SK-N-MC (cell line): ENCODE measurements around the gene CLASP1.
A peak's percentile ranks its signal among the peaks of the same experiment; 100 is the strongest.

Experiments used
- DNase-seq: peaks from one replicate; pipeline ENCODE4 v3.0.0-alpha.2; 2011; ENCODE audit warnings: low read depth, low spot score
- H3K27ac ChIP-seq: fragments of 200-600 bp; sonication (generic); 2 replicates; pipeline ENCODE4 v1.5.1; 2016; ENCODE audit warnings: mixed run types
- H3K36me3 ChIP-seq: fragments of 200-600 bp; sonication (generic); 2 replicates; pipeline ENCODE4 v1.6.1; 2017; ENCODE audit warnings: antibody characterized with exemption, low read length, mixed read lengths; ENCODE audit not compliant: insufficient read depth
- H3K4me3 ChIP-seq: fragments of 200-600 bp; sonication (generic); 2 replicates; pipeline ENCODE4 v1.5.1; 2016
- H3K9ac ChIP-seq: fragments of 200-600 bp; sonication (generic); 2 replicates; pipeline ENCODE4 v1.8.0; 2017; ENCODE audit warnings: mixed run types, mixed read lengths; ENCODE audit not compliant: insufficient read length
- H3K9me3 ChIP-seq: fragments of 200-600 bp; sonication (generic); 2 replicates; pipeline ENCODE4 v1.6.1; 2017; ENCODE audit warnings: low read depth, mild to moderate bottlenecking, antibody characterized with exemption, low read length, moderate library complexity, mixed read lengths
- EZH2 ChIP-seq: fragments of 200-600 bp; sonication (generic); IDR thresholded peaks from one replicate; pipeline ENCODE4 v1.6.1; 2017; ENCODE audit warnings: antibody characterized with exemption
- FOXP2 ChIP-seq: optimal IDR thresholded peaks from 2 replicates; pipeline ENCODE3; 2011; ENCODE audit warnings: mild to moderate bottlenecking, moderate library complexity; ENCODE audit not compliant: insufficient read depth; ENCODE audit errors: extremely low read length, control extremely low read depth
- POLR2AphosphoS5 ChIP-seq: IDR thresholded peaks from 2 replicates; pipeline ENCODE4 v1.6.1; 2012; ENCODE audit warnings: mild to moderate bottlenecking, low read depth, low read length, borderline replicate concordance

CLASP1 gene

DNA sequence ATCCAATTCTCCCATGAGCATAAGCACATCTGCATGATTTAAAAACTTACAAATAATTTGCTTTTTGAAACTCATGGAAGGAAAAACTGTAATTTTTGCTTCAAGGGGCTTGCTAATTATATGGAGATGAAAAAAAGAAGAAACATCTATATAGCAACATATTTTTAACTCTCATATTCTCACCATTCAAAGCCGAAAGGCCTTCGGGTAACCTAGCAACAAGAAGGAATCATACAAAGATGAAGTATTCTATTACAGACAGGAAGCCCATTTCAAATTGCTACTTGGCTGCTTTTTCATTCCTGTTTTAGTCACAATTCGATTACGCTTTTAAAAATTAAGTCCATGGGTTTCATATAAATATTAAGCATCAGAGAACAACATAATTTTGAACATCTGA is 157.7 kb downstream of the CLASP1 start:
- H3K36me3 ChIP-seq = no peaks in the 10 kb centered on the region; the same call in 1 of the 2 replicates
- H3K9ac ChIP-seq = no peak overlapping the region
- no peak overlapping the region for H3K27ac ChIP-seq
- no peaks in the 10 kb centered on the region for H3K9me3 ChIP-seq
- no peak for TF ChIP-seq EZH2
- TF ChIP-seq FOXP2 = no peak
- no peak for TF ChIP-seq POLR2AphosphoS5
- H3K4me3 ChIP-seq = no peak overlapping the region
- no peak for DNase-seq

DNA sequence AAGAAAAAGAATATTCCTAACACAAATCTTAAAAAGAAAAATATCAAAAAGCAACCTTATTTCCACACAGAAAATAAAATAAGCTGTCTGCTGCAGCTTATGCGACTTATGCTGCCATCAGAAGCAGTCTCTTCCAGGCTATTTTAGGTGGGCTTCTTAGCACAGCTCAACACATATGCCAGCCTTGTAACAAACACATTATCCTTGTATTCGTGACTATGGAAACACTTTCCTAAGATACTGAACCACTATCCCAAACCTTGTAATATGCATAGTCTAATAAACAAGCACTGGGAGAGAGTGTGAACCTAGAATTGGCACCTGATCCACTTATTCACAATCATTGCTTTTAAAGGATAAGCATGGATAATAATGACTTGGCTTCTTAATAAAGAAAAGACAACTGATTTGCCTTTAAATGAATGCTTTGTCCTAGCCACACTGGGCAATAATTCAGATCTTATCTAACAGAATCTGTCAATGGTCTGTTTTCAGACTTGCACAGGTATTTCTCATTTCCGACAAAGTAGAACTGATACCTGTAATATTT is 158.6 kb downstream of the CLASP1 start:
- Histone ChIP-seq H3K27ac (no peak overlapping the region), H3K36me3 (no peaks in the 10 kb centered on the region), H3K4me3 (no peak overlapping the region), H3K9me3 (no peaks in the 10 kb centered on the region), H3K9ac (no peak overlapping the region)
- no peak for DNase-seq
- TF ChIP-seq POLR2AphosphoS5 (no peak), FOXP2 (no peak)

DNA sequence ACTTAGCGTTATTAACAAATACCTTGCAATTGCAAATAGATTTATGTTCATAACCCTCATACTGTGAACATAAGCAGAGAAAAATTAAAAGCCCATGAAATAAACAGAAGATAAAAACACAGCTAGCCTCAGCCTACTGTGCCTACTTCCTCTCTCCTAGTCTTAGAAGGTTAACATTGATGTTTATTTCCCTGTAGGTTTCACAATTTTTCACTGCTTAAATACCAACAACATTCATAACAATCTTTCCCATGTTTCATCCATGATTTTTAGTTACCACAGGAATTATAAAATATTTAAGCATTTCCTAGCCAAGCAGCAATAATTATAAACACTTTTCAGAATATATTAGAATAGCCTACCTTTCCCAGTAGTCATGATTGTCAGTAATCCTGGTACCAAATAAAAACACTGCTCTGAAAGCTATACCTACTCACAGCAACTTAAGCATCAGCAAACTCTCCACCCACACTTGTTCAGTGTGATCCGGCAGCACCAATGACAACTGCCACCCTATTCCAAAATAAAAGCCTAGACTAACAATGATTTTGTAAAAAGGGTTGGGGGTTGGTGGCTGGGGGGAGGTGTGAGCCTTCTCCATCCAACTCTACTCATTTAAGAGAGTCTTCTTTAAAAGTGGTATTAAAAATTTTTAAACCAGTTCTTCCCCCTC is 159.2 kb downstream of the CLASP1 start:
- peak overlapping the region; percentile 19; the same call in 1 of the 2 replicates for H3K27ac ChIP-seq
- H3K9me3 ChIP-seq = no peaks in the 10 kb centered on the region
- no peak overlapping the region for H3K9ac ChIP-seq
- H3K4me3 ChIP-seq = no peak overlapping the region
- DNase-seq = no peak
- H3K36me3 ChIP-seq = no peaks in the 10 kb centered on the region
- TF ChIP-seq POLR2AphosphoS5 = no peak
- TF ChIP-seq EZH2 = no peak
- no peak for TF ChIP-seq FOXP2

DNA sequence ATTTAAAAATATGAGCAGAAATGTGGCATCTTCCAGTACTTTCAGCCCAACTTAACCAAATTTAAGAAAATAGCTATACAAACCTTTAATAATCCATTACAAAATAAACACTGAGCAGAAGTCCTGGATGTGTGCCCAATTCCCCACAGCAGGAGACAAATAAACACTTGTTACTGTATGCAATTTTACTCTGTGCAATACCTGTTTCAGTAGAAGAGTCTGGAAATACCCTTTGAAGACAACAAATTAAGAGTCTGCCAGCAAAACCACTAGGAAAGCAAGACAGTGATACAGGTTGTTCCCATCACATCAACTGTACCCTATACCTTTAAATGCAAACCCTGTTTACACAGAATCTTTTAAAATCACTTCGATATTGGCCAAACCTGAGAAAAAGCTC is 160.0 kb downstream of the CLASP1 start:
- H3K9me3 ChIP-seq = no peaks in the 10 kb centered on the region
- DNase-seq = peak; percentile 50
- no peak overlapping the region for H3K4me3 ChIP-seq
- TF ChIP-seq EZH2 = no peak
- peak; percentile 78 for TF ChIP-seq FOXP2
- H3K27ac ChIP-seq = peak overlapping the region; percentile 19; the same call in 1 of the 2 replicates
- H3K9ac ChIP-seq = no peak overlapping the region
- no peaks in the 10 kb centered on the region for H3K36me3 ChIP-seq

DNA sequence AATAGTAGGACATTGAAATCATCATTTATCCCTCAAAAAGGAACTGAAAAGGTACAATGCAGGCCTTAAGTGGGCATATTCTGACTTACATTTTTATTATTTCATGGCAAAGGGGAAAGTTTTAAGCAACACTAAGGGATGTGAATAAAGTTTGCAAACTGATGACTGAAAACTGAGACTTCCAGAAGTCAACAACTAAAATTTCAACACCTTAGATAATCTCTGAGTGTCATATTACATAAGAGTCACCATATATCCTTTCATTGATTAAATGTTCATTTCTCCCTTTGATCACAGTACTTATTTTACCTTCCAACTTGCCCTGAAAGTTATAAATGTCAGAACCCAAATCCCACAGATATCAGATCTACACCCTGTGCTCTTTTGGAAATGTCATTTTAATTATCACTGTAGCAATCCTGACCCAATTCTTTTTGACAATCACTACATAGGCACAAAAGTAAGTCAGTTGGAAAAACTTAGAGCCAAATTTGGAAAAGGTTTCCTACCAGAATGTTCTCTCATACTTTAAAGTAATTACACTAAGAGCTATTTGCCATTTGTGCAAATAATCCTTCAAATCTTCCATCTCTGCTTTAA is 163.0 kb downstream of the CLASP1 start:
- no peaks in the 10 kb centered on the region for H3K36me3 ChIP-seq
- no peak overlapping the region for H3K27ac ChIP-seq
- no peaks in the 10 kb centered on the region for H3K9me3 ChIP-seq
- no peak overlapping the region for H3K4me3 ChIP-seq
- no peak overlapping the region for H3K9ac ChIP-seq
- DNase-seq = no peak
- no peak for TF ChIP-seq FOXP2
- no peak for TF ChIP-seq POLR2AphosphoS5
- TF ChIP-seq EZH2 = no peak

DNA sequence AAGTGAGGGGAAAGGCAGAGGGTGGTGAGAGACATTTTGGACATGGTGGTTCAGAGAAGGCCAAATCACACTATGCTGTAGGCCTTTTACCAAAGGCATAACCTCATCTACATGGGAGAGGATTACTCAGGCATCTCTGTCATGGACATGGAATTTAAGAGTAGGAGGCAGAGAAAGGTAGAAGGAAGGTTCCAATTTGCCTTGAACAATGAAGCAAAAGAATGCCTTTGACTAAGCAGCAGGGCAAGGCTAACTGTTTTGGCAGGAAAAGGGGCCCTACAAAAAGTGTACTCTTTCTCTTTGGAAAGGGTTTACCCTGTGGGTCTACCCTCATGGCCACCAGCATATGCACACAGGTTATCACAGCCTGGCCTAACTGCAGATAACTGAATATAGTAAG is 164.2 kb downstream of the CLASP1 start:
- DNase-seq = no peak
- Histone ChIP-seq H3K9ac (no peak overlapping the region), H3K36me3 (no peaks in the 10 kb centered on the region), H3K9me3 (no peaks in the 10 kb centered on the region), H3K4me3 (no peak overlapping the region), H3K27ac (no peak overlapping the region)
- TF ChIP-seq FOXP2 (no peak), POLR2AphosphoS5 (no peak), EZH2 (no peak)

DNA sequence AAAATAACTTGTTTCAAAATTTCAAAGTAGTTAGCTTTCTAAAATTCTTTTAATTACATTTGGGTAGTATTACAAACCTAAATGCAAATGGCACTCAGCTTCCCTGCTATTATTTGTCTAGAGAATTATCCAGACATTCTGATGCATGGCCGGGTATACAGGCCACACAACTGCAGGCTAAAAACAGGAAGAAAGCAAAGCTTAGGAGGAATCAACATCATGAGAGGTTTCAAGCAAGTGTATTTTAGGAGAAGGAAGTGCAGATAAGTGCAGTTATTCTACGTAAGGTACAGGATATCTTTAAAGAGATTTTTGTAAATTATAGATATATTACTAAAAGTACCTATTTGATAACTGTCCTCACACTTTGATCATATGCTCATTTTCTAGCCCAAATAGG is 165.4 kb downstream of the CLASP1 start:
- no peak overlapping the region for H3K9ac ChIP-seq
- no peak overlapping the region for H3K27ac ChIP-seq
- no peak for DNase-seq
- H3K9me3 ChIP-seq = no peaks in the 10 kb centered on the region
- TF ChIP-seq EZH2 (no peak), FOXP2 (no peak), POLR2AphosphoS5 (no peak)
- no peak overlapping the region for H3K4me3 ChIP-seq
- H3K36me3 ChIP-seq = no peaks in the 10 kb centered on the region

DNA sequence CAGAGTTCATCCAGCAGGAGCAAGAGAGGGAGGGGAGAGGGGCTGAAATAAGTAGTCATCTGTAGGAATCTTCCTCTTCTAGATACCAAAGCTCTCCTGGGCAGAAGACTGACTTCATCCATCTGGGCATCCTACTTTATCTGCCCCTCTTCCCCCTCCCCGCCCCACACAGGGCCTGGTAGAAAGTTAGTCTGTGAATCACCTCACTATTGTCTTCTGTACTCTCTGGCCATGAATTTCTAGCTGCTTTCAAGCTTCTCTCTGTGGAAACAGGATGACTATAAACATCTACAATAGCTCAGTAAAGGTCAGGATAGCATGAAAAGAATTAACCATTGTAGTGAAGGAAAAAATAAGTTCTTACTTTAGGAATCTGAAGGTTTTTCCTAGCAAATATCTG is 166.2 kb downstream of the CLASP1 start:
- no peak overlapping the region for H3K9ac ChIP-seq
- H3K9me3 ChIP-seq = no peaks in the 10 kb centered on the region
- H3K27ac ChIP-seq = no peak overlapping the region
- H3K4me3 ChIP-seq = no peak overlapping the region
- DNase-seq = no peak
- H3K36me3 ChIP-seq = no peaks in the 10 kb centered on the region
- TF ChIP-seq POLR2AphosphoS5 (no peak), FOXP2 (no peak), EZH2 (no peak)
